UCSD-AML1 (cell line): ENCODE results near the gene FOXE3.

Experiments used
- DNase-seq: peaks from one replicate; lab custom pipeline; 2025; ENCODE audit not compliant: unreplicated experiment; lab: John Stamatoyannopoulos, UW

Gene FOXE3

GRCh38 chr1:47433477-47434050 is 17.5 kb downstream of the FOXE3 start:
- no peak for DNase-seq

- DNase-seq: no peak
These were observed 18.2 kb downstream of the FOXE3 start for GRCh38 chr1:47434051-47434842.

- DNase-seq: no peak
These were observed 19.6 kb downstream of the FOXE3 start for GRCh38 chr1:47435506-47436303.

GRCh38 chr1:47436304-47436978 is 20.4 kb downstream of the FOXE3 start:
- DNase-seq: peak; percentile 86

GRCh38 chr1:47436979-47437446 is 20.9 kb downstream of the FOXE3 start:
- DNase-seq: no peak

GRCh38 chr1:47437447-47438164 is 21.5 kb downstream of the FOXE3 start, which contains the start of gene FOXD2:
Gene FOXD2 (plus strand): TSS chr1:47438044. CDS start chr1:47438136, 92 bp downstream.
- peak; percentile 98 for DNase-seq

GRCh38 chr1:47438165-47439016 is 22.3 kb downstream of the FOXE3 start:
- DNase-seq: no peak

- DNase-seq: no peak
These were observed 23.1 kb downstream of the FOXE3 start for GRCh38 chr1:47439017-47439818.

GRCh38 chr1:47439819-47440598 is 23.9 kb downstream of the FOXE3 start:
- no peak for DNase-seq

- DNase-seq: no peak
These were observed 24.6 kb downstream of the FOXE3 start for GRCh38 chr1:47440599-47441081.

GRCh38 chr1:47441450-47442106 is 25.5 kb downstream of the FOXE3 start:
- DNase-seq: no peak

GRCh38 chr1:47442202-47442601 is 26.1 kb downstream of the FOXE3 start:
- no peak for DNase-seq

- no peak for DNase-seq
These were observed 26.9 kb downstream of the FOXE3 start for GRCh38 chr1:47442842-47443529.

- no peak for DNase-seq
These were observed 27.6 kb downstream of the FOXE3 start for GRCh38 chr1:47443530-47444296.

- no peak for DNase-seq
These were observed 28.1 kb downstream of the FOXE3 start for GRCh38 chr1:47444297-47444561.
